Neural progenitor cell (in vitro differentiated cells): ENCODE data around the gene CSF1.

Experiments
- EZH2 ChIP-seq: fragments of 200-600 bp; sonication (generic); IDR thresholded peaks from 2 replicates; pipeline ENCODE4 v1.6.1; 2017; ENCODE audit warnings: antibody characterized with exemption, mild to moderate bottlenecking, moderate library complexity
- TF ChIP-seq, protein P1 (sequence below): fragments of 200-600 bp; sonication (generic); IDR thresholded peaks from 2 replicates; pipeline ENCODE4 v1.5.1; 2017; ENCODE audit warnings: antibody characterized with exemption, mild to moderate bottlenecking

DNA sequence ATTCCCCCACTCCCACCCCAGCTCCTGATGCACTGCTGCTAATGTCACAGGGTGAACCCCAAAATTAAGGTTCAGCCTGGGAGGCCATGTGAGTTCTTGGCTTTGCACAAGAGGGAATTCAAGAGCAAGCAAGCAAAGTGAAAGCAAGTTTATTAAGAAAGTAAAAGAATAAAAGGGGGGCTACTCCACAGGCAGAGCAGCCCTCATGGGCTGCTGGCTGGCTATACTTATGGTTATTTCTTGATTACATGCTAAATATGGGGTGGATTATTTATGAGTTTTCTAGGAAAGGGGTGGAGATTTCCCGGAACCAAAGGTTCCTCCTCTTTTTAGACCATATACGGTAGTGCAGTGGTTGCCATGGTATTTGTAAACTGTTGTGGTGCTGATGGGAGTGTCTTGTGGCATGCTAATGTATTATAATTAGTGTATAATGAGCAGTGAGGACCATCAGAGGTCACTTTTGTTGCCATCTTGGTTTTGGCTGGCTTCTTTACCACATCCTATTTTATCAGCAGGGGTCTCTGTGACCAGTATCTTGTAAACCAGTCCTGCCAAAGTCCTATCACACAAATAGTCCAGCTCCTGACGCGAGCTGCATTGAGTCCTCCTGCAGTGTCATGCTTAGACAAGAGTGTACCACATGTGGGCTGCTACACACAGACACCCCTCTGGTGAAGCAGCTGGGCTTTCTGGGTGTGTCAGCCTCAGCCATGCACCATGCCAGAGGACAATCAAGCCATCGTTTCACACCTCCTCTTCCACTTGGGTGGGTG, 46.4 kb upstream of the CSF1 start:
- TF ChIP-seq EZH2, result no peak
- TF ChIP-seq, protein P1, sequence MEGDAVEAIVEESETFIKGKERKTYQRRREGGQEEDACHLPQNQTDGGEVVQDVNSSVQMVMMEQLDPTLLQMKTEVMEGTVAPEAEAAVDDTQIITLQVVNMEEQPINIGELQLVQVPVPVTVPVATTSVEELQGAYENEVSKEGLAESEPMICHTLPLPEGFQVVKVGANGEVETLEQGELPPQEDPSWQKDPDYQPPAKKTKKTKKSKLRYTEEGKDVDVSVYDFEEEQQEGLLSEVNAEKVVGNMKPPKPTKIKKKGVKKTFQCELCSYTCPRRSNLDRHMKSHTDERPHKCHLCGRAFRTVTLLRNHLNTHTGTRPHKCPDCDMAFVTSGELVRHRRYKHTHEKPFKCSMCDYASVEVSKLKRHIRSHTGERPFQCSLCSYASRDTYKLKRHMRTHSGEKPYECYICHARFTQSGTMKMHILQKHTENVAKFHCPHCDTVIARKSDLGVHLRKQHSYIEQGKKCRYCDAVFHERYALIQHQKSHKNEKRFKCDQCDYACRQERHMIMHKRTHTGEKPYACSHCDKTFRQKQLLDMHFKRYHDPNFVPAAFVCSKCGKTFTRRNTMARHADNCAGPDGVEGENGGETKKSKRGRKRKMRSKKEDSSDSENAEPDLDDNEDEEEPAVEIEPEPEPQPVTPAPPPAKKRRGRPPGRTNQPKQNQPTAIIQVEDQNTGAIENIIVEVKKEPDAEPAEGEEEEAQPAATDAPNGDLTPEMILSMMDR, result no peak
